Endothelial cell of umbilical vein (primary cell): ENCODE data around the gene BACE1-AS. TPM values are rescaled to one million over a fixed set of nuclear protein-coding genes. Genes with fewer than 3 reads are reported as not detected.

Experiments used
- BruUV-seq: library from RNA; stranded (reverse); fragments of 400-500 nt; replicated peaks from 2 replicates; lab custom pipeline; 2021; lab: Mats Ljungman, UMichigan
- CTCF ChIA-PET: fragments of 300-600, 350-600 bp; sonication (Branson Sonifier 250); formaldehyde crosslinking; loops from one replicate; lab custom pipeline; 2021; ENCODE audit warnings: antibody characterized with exemption, inconsistent platforms; lab: Charles Lee
- POLR2A ChIA-PET: fragments of 300-600, 350-600 bp; sonication (Branson Sonifier 250); formaldehyde crosslinking; loops from one replicate; lab custom pipeline; 2021; ENCODE audit warnings: antibody characterized with exemption, inconsistent platforms; lab: Charles Lee
- DNase-seq: peaks from one replicate; pipeline ENCODE4 v3.0.0-alpha.2; 2011; ENCODE audit warnings: low read depth, low spot score
- FAIRE-seq: peaks from 2 replicates; lab custom pipeline; 2011; peaks lifted over from hg19 to GRCh38; lab: Jason Lieb, UNC
- H2AFZ ChIP-seq: 2 replicates; pipeline ENCODE4 v1.6.0; 2012; ENCODE audit warnings: low read depth, low read length, control low read depth, inconsistent platforms
- H3K27ac ChIP-seq: 2 replicates; pipeline ENCODE4 v1.5.1; 2011; ENCODE audit warnings: low read depth, mild to moderate bottlenecking, control low read depth, low read length, moderate library complexity; ENCODE audit not compliant: insufficient read depth
- H3K27me3 ChIP-seq, 2 experiments: 2 replicates each; pipeline versions ENCODE4 v1.6.0 to v1.6.1; 2011; ENCODE audit warnings: low read length in 2 of 2, mixed read lengths in 1 of 2; ENCODE audit not compliant: control insufficient read depth in 2 of 2, insufficient read depth in 2 of 2
- H3K36me3 ChIP-seq, 2 experiments: 2 replicates in 1 of 2; 3 replicates in 1 of 2; pipeline ENCODE4 v1.5.1; 2011; ENCODE audit warnings: low read length in 2 of 2, mild to moderate bottlenecking in 1 of 2, moderate library complexity in 1 of 2; ENCODE audit not compliant: control insufficient read depth in 2 of 2, insufficient read depth in 2 of 2; ENCODE audit errors: extremely low read depth in 1 of 2
- H3K4me1 ChIP-seq: 3 replicates; pipeline ENCODE4 v1.5.1; 2011; ENCODE audit warnings: mild to moderate bottlenecking, low read length; ENCODE audit not compliant: control insufficient read depth, insufficient read depth; ENCODE audit errors: extremely low read depth
- H3K4me2 ChIP-seq: 2 replicates; pipeline ENCODE4 v1.6.1; 2011; ENCODE audit warnings: low read length, control low read depth, mixed read lengths; ENCODE audit not compliant: insufficient read depth
- H3K4me3 ChIP-seq, 3 experiments: fragments of 200-600 bp in 1 of 3; sonication (generic), shearing (Covaris generic) in 1 of 3; replicated peaks in 1 of 3; 2 replicates each; pipeline ENCODE4 v1.5.1; 2011 to 2016; ENCODE audit warnings: control low read depth in 3 of 3, low read length in 3 of 3, mild to moderate bottlenecking in 2 of 3, inconsistent platforms in 1 of 3, low read depth in 1 of 3, moderate library complexity in 1 of 3; ENCODE audit not compliant: insufficient read depth in 1 of 3
- H3K79me2 ChIP-seq: 2 replicates; pipeline ENCODE4 v1.6.0; 2012; ENCODE audit warnings: low read length, inconsistent platforms; ENCODE audit not compliant: control insufficient read depth, insufficient read depth
- H3K9ac ChIP-seq: replicated peaks from 2 replicates; pipeline ENCODE3; 2011; ENCODE audit warnings: low read length, control low read depth; ENCODE audit not compliant: insufficient read depth; ENCODE audit errors: extremely low read depth
- H3K9me1 ChIP-seq: replicated peaks from 3 replicates; pipeline ENCODE4 v1.6.0; 2011; ENCODE audit warnings: mild to moderate bottlenecking, low read length; ENCODE audit not compliant: control insufficient read depth, insufficient read depth; ENCODE audit errors: extremely low read depth
- H3K9me3 ChIP-seq: replicated peaks from 2 replicates; pipeline ENCODE4 v1.5.1; 2012; ENCODE audit warnings: low read length, inconsistent platforms; ENCODE audit not compliant: control insufficient read depth, insufficient read depth
- H4K20me1 ChIP-seq: replicated peaks from 2 replicates; pipeline ENCODE3; 2011; ENCODE audit warnings: mild to moderate bottlenecking, low read length; ENCODE audit not compliant: control insufficient read depth, insufficient read depth; ENCODE audit errors: extremely low read depth
- EZH2 ChIP-seq: IDR thresholded peaks from 2 replicates; pipeline ENCODE4 v1.6.1; 2012; ENCODE audit warnings: borderline replicate concordance, low read depth, mild to moderate bottlenecking, moderate library complexity, low read length, inconsistent platforms; ENCODE audit not compliant: severe bottlenecking
- FOS ChIP-seq: IDR thresholded peaks from 2 replicates; pipeline ENCODE4 v1.6.1; 2011; ENCODE audit warnings: mild to moderate bottlenecking, low read length, moderate library complexity, borderline replicate concordance; ENCODE audit not compliant: insufficient read depth
- GATA2 ChIP-seq: IDR thresholded peaks from 2 replicates; pipeline ENCODE4 v1.7.0; 2011; ENCODE audit warnings: low read depth, mild to moderate bottlenecking, moderate library complexity, mixed read lengths, low read length; ENCODE audit not compliant: insufficient read length, insufficient read depth
- JUN ChIP-seq: IDR thresholded peaks from 2 replicates; pipeline ENCODE4 v1.6.1; 2011; ENCODE audit warnings: borderline replicate concordance, low read depth; ENCODE audit not compliant: insufficient read length, insufficient read depth
- MAX ChIP-seq: IDR thresholded peaks from 2 replicates; pipeline ENCODE4 v1.6.1; 2011; ENCODE audit not compliant: insufficient read depth, insufficient read length
- MYC ChIP-seq: IDR thresholded peaks from one replicate; pipeline ENCODE4 v1.6.1; 2011; ENCODE audit warnings: mild to moderate bottlenecking, low read depth, low read length
- POLR2A ChIP-seq: IDR thresholded peaks from 2 replicates; pipeline ENCODE4 v1.6.1; 2012; ENCODE audit warnings: low read depth, mild to moderate bottlenecking, control low read depth, low read length
- POLR2AphosphoS5 ChIP-seq: IDR thresholded peaks from 2 replicates; pipeline ENCODE4 v1.6.1; 2012; ENCODE audit warnings: low read depth, mild to moderate bottlenecking, control low read depth, low read length, moderate library complexity; ENCODE audit not compliant: insufficient read depth
- dilution Hi-C: fragments of 300-500 bp; cut with MboI; formaldehyde crosslinking; loops from one replicate; pipeline ENCODE4 v1.15.0; 2019; ENCODE audit warnings: low sequenced_read_pairs; ENCODE audit not compliant: extremely low pct_ligation_motif_present
- intact Hi-C: fragments of 100-400 bp; cut with micrococcal nuclease; formaldehyde crosslinking; loops from one replicate; pipeline ENCODE4 v1.10.0; 2022
- polyA plus RNA-seq, 4 experiments: library from polyadenylated mRNA; depleted of rRNA in 3 of 4; stranded (reverse) in 3 of 4; unstranded in 1 of 4; fragments of >200 nt; gene quantifications; 2 replicates each; pipeline versions ENCODE4 v1.2.1 to v1.2.3, GENCODE V29; 2011 to 2012; ENCODE audit warnings: missing spikeins in 1 of 4
- total RNA-seq: library from RNA; stranded (reverse); gene quantifications from 2 replicates; pipeline ENCODE4 v1.2.3, GENCODE V29; 2021
- TF ChIP-seq, protein P1 (sequence below), 2 donors: IDR thresholded peaks; 1 replicate in 1 of 2; 2 replicates in 1 of 2; pipeline ENCODE4 v1.5.1; 2011; ENCODE audit warnings: low read length in 2 of 2, mild to moderate bottlenecking in 2 of 2, moderate library complexity in 2 of 2, control low read depth in 1 of 2, inconsistent platforms in 1 of 2, low read depth in 1 of 2; ENCODE audit not compliant: insufficient read depth in 1 of 2; ENCODE audit errors: extremely low read depth in 1 of 2

The BACE1-AS gene
- total and polyA plus RNA-seq, 2 donors (not counting 3 experiments of a cell fraction or from before 2014, with no cell fraction given): 7.6 to 8.1 TPM

- Histone ChIP-seq H3K9me1 (no peaks in the 10 kb centered on the region), H3K9me3 (no peaks in the 10 kb centered on the region), H4K20me1 (no peaks in the 10 kb centered on the region), H3K4me2 (no peak overlapping the region), H2AFZ (no peak overlapping the region), H3K36me3 (peaks cover 5 to 7% of the 10 kb centered on the region in 2 experiments), H3K27ac (no peak overlapping the region), H3K9ac (no peak overlapping the region), H3K79me2 (no peaks in the 10 kb centered on the region), H3K4me1 (no peaks in the 10 kb centered on the region), H3K4me3 (no peak overlapping the region), H3K27me3 (no peaks in the 10 kb centered on the region)
- DNase-seq (no peak), FAIRE-seq (no peak)
- intact Hi-C loops (no loop called here), dilution Hi-C loops (no loop called here)
- TF ChIP-seq POLR2AphosphoS5: no peak
- TF ChIP-seq, protein P1, sequence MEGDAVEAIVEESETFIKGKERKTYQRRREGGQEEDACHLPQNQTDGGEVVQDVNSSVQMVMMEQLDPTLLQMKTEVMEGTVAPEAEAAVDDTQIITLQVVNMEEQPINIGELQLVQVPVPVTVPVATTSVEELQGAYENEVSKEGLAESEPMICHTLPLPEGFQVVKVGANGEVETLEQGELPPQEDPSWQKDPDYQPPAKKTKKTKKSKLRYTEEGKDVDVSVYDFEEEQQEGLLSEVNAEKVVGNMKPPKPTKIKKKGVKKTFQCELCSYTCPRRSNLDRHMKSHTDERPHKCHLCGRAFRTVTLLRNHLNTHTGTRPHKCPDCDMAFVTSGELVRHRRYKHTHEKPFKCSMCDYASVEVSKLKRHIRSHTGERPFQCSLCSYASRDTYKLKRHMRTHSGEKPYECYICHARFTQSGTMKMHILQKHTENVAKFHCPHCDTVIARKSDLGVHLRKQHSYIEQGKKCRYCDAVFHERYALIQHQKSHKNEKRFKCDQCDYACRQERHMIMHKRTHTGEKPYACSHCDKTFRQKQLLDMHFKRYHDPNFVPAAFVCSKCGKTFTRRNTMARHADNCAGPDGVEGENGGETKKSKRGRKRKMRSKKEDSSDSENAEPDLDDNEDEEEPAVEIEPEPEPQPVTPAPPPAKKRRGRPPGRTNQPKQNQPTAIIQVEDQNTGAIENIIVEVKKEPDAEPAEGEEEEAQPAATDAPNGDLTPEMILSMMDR (IDR thresholded peaks at IDR 0.05; ENCODE audit: extremely low read depth in 1 of 2, insufficient read depth in 1 of 2, low read depth in 1 of 2, low read length in 2 of 2): no peak
- TF ChIP-seq MYC: no peak
- no peak for TF ChIP-seq GATA2
- TF ChIP-seq MAX: no peak
- TF ChIP-seq EZH2: no peak
- no peak for TF ChIP-seq FOS
- TF ChIP-seq POLR2A: no peak
- no peak for TF ChIP-seq JUN
- ChIA-PET CTCF (no interaction called here), POLR2A (no interaction called here)
- no TSS peak for BruUV-seq
Observed at GRCh38 chr11:117248341-117248740, 42.8 kb upstream of the BACE1-AS start.
